ENCODE data around the gene COG7. TPM values are rescaled to one million over a fixed set of nuclear protein-coding genes. Genes with fewer than 3 reads are reported as not detected.
"Not testable (repeated sequence)": the region's sequence is repeated elsewhere in the genome, so short reads cannot be mapped to it uniquely, and the experiment has no call there.

Gene COG7
- total RNA-seq, 1 experiment from 2014 or later, result 10.2 TPM

DNA sequence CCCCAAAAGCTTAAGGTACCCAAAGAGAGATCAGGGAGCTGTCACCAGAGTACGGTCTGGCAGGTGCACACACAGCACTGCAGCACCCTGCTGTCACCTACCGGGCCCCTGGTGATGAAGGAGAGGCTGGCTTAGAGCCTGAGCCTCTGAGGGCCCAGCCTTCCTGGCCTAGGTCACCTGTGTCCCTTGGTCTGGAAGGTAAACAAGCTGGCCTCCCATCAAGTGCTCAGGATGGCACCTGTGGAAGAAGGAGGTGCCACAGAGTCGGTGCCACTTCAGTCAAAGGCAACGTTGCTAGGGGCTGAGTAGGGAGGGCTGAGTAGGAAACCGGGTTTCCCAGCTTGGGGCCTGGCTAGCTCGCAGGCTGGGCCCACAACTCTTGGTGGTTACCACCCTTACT lies 70.7 kb downstream of the COG7 start:
- DNase-seq, result no peak
- Histone ChIP-seq H3K9me3 (no peaks in the 10 kb centered on the region), H3K4me3 (no peak overlapping the region), H3K27me3 (no peaks in the 10 kb centered on the region), H3K36me3 (no peaks in the 10 kb centered on the region)

DNA sequence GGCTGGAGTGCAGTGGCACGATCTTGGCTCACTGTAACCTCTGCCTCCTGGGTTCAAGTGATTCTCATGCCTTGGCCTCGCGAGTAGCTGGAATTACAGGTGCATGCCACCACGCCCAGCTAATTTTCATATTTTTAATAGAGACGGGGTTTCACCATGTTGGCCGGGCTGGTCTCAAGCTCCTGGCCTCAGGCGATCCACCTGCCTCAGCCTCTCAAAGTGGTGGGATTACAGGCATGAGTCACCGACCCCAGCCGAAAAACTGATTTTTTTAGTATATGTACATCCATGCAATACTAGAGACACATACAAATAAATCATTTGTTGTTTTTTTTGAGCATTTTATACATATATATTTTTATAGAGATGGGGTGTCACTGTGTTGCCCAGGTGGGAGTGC lies 71.3 kb downstream of the COG7 start:
- not testable (repeated sequence) for DNase-seq, H3K27me3 ChIP-seq, H3K36me3 ChIP-seq, H3K4me3 ChIP-seq, H3K9me3 ChIP-seq

DNA sequence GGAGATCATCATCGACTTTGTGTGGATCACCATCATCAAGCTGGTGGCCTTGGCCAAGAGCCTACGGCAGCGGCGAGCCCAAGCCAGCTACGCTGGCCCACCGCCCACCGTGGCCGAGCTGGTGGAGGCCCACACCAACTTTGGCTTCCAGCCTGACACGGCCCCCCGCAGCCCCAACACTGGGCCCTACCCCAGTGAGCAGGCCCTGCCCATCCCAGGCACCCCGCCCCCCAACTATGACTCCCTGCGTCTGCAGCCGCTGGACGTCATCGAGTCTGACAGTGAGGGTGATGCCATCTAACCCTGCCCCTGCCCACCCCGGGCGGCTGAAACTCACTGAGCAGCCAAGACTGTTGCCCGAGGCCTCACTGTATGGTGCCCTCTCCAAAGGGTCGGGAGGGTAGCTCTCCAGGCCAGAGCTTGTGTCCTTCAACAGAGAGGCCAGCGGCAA lies 72.5 kb downstream of the COG7 start:
- Histone ChIP-seq H3K4me3 (no peak overlapping the region), H3K27me3 (no peaks in the 10 kb centered on the region)
- no peak for DNase-seq

GRCh38 chr16:23379707-23380106 lies 73.3 kb downstream of the COG7 start:
- Histone ChIP-seq H3K9me3 (no peaks in the 10 kb centered on the region), H3K36me3 (no peaks in the 10 kb centered on the region), H3K4me3 (no peak overlapping the region), H3K27me3 (no peaks in the 10 kb centered on the region)
- no peak for DNase-seq

More for the DNA sequence above, 72.5 kb downstream of the COG7 start:
- Histone ChIP-seq H3K36me3 (no peaks in the 10 kb centered on the region), H3K9me3 (no peaks in the 10 kb centered on the region)

DNA sequence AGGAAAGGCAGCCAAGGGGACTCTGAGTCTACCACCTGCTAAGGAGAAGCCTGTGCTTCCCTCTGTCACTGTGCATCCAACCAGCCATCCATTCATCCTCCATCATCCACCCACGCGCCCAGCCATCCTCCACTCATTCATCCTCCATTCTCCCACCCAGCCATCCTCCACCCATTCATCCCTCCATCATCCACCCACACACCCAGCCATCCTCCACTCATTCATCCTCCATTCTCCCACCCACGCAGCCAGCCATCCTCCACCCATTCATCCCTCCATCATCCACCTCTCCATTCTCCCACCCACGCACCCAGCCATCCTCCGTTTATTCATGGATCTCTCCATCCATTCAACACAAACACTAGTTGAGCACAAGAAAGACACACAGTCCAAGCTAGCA lies 74.1 kb downstream of the COG7 start:
- no peaks in the 10 kb centered on the region for H3K36me3 ChIP-seq
- no peak overlapping the region for H3K4me3 ChIP-seq
- DNase-seq, result no peak
- H3K27me3 ChIP-seq, result no peaks in the 10 kb centered on the region
- H3K9me3 ChIP-seq, result no peaks in the 10 kb centered on the region

- H3K9me3 ChIP-seq, result no peaks in the 10 kb centered on the region
- no peaks in the 10 kb centered on the region for H3K27me3 ChIP-seq
- no peak for DNase-seq
- no peak overlapping the region for H3K4me3 ChIP-seq
- no peaks in the 10 kb centered on the region for H3K36me3 ChIP-seq
These were observed 74.7 kb downstream of the COG7 start for GRCh38 chr16:23378256-23378655.

DNA sequence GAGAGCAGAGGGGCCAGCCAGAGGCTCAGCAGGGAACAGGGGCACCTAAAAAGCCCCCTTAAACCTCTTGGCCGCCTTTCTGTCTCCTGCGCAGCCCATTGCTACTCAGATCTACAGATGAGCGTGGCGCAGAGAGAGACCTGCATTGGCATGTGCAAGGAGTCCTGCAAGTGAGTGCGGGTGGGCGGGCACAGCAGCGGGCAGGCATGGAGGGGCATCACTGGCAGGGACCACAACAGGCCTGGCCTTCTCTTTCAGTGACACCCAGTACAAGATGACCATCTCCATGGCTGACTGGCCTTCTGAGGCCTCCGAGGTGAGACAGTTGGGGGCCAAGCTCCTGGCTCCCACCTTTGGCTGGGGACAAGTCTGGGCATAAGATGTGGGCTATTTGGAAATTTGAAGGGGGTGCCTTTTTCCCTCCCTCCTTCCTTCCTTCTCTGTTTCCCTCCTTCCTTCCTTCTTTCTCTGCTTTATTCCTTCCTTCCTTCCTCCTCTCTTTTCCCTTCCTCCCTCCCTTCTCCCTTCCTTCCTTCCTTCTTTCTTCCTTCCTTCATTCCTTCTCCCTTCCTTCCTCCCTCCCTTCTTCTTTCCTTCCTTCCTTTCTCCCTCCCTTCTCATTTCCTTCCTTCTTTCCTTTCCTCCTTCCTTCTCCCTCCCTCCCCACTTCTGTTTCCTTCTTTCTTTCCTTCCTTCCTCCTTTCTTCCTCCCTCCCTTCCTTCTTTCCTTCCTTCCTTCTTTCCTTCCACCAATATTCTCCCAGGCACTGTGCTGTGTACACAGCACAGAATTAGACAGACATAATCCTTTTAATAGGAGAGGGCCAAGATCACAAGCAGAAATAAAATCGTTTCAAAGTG lies 75.7 kb downstream of the COG7 start:
- Histone ChIP-seq H3K36me3 (no peaks in the 10 kb centered on the region), H3K4me3 (no peak overlapping the region), H3K9me3 (no peaks in the 10 kb centered on the region), H3K27me3 (no peaks in the 10 kb centered on the region)
- DNase-seq, result no peak

DNA sequence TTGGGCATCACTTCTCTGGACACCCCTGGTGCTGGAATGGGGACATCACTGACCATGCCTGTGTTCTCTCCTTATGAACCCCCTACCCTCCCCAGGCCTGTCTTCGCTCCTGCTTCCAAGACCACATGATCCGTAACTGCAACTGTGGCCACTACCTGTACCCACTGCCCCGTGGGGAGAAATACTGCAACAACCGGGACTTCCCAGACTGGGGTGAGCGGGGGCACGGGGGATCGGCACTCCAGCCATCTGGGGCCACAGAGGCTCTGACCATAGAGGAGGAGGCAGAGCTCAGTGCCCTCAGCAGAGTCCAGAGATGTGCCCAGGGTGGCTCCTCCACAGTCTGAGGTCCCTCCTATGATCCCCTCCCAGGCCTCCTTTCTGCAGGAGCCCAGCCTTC lies 77.3 kb downstream of the COG7 start:
- no peaks in the 10 kb centered on the region for H3K36me3 ChIP-seq
- no peak for DNase-seq

GRCh38 chr16:23374721-23375510 lies 78.1 kb downstream of the COG7 start:
- H3K27me3 ChIP-seq, result no peaks in the 10 kb centered on the region; the same call in 1 of the 2 replicates
- no peak overlapping the region for H3K4me3 ChIP-seq
- no peaks in the 10 kb centered on the region for H3K36me3 ChIP-seq
- no peak for DNase-seq
- no peaks in the 10 kb centered on the region for H3K9me3 ChIP-seq

More for the DNA sequence above, 77.3 kb downstream of the COG7 start:
- Histone ChIP-seq H3K4me3 (no peak overlapping the region), H3K9me3 (no peaks in the 10 kb centered on the region), H3K27me3 (no peaks in the 10 kb centered on the region)

GRCh38 chr16:23373436-23374219 lies 79.4 kb downstream of the COG7 start:
- H3K36me3 ChIP-seq, result no peaks in the 10 kb centered on the region
- H3K27me3 ChIP-seq, result peaks cover under 1% of the 10 kb centered on the region; the same call in 1 of the 2 replicates
- no peaks in the 10 kb centered on the region for H3K9me3 ChIP-seq
- no peak overlapping the region for H3K4me3 ChIP-seq
- no peak for DNase-seq

- Histone ChIP-seq H3K9me3 (no peaks in the 10 kb centered on the region), H3K27me3 (peaks cover 2% of the 10 kb centered on the region; the same call in 1 of the 2 replicates), H3K4me3 (no peak overlapping the region), H3K36me3 (no peaks in the 10 kb centered on the region)
- no peak for DNase-seq
These were observed 81.6 kb downstream of the COG7 start for GRCh38 chr16:23371368-23371767.

DNA sequence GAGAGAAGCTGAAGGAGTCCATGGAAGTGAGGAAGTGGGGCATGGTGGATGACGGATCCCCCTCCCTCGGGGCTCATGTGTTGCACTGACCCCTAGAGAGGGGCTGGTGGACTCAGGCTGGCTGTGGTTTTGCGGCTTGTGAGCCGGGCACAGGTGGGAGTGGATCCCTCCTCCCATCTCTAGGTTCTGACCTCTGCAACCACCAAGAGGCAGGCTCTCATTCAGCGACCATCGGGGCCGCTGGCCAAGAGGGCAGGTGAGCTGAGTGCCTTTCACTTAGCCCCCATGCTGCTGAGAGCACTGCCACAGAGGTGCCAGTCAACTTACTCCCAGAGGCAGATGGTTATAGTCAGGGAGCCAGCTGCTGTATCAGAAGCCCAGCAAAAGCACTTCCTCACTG lies 83.6 kb downstream of the COG7 start:
- no peak for DNase-seq
- no peaks in the 10 kb centered on the region for H3K9me3 ChIP-seq
- no peak overlapping the region for H3K4me3 ChIP-seq
- no peaks in the 10 kb centered on the region for H3K36me3 ChIP-seq
- peaks cover 2% of the 10 kb centered on the region; the same call in 1 of the 2 replicates for H3K27me3 ChIP-seq

GRCh38 chr16:23368469-23368868 lies 84.5 kb downstream of the COG7 start:
- Histone ChIP-seq H3K4me3 (no peak overlapping the region), H3K36me3 (no peaks in the 10 kb centered on the region), H3K27me3 (peaks cover 2% of the 10 kb centered on the region; the same call in 1 of the 2 replicates), H3K9me3 (no peaks in the 10 kb centered on the region)
- no peak for DNase-seq

GRCh38 chr16:23367988-23368387 lies 85.0 kb downstream of the COG7 start:
- no peaks in the 10 kb centered on the region for H3K36me3 ChIP-seq
- no peak for DNase-seq
- H3K9me3 ChIP-seq, result no peaks in the 10 kb centered on the region
- H3K27me3 ChIP-seq, result peaks cover 2% of the 10 kb centered on the region; the same call in 1 of the 2 replicates
- no peak overlapping the region for H3K4me3 ChIP-seq

- no peak overlapping the region for H3K4me3 ChIP-seq
- H3K9me3 ChIP-seq, result no peaks in the 10 kb centered on the region
- H3K27me3 ChIP-seq, result peaks cover 2% of the 10 kb centered on the region; the same call in 1 of the 2 replicates
- no peaks in the 10 kb centered on the region for H3K36me3 ChIP-seq
- DNase-seq, result no peak
These were observed 85.4 kb downstream of the COG7 start for GRCh38 chr16:23367564-23367963.

DNA sequence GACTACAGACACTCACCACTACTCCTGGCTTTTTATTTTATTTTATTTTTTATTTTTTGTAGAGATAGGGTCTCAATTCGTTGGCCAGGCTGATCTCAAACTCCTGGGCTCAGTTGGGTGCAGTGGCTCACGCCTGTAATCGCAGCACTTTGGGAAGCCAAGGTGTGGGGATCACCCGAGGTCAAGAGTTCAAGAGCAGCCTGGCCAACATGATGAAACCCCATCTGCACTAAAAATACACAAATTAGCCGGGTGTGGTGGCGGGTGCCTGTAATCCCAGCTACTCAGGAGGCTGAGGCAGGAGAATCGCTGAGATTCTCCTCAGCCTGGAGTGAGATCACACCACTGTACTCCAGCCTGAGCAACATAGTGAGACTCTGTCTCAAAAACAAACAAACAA lies 86.6 kb downstream of the COG7 start:
- not testable (repeated sequence) for H3K36me3 ChIP-seq, H3K9me3 ChIP-seq, H3K4me3 ChIP-seq, H3K27me3 ChIP-seq, DNase-seq

Data from MG63 (cell line).